ENCODE results near the gene GPR150.

Gene GPR150

GRCh38 chr5:95626701-95627100, 6.8 kb downstream of the GPR150 start:
- Histone ChIP-seq H3K4me2 (ENCODE audit: low read length) (no peak overlapping the region), H3K9ac (no peak overlapping the region), H3K4me3 (ENCODE audit: low read depth, low read length) (no peak overlapping the region), H3K27ac (no peak overlapping the region), H3K4me1 (no peaks in the 10 kb centered on the region), H3K36me3 (ENCODE audit: control insufficient read depth, insufficient read depth, low read length) (no peaks in the 10 kb centered on the region), H2AFZ (no peak overlapping the region), H3K9me3 (ENCODE audit: control insufficient read depth, low read length) (no peaks in the 10 kb centered on the region), H3K79me2 (no peaks in the 10 kb centered on the region), H3K27me3 (ENCODE audit: control insufficient read depth, insufficient read depth, low read length) (no peaks in the 10 kb centered on the region)
- no peak for TF ChIP-seq CTCF (IDR thresholded peaks at IDR 0.05)

DNA sequence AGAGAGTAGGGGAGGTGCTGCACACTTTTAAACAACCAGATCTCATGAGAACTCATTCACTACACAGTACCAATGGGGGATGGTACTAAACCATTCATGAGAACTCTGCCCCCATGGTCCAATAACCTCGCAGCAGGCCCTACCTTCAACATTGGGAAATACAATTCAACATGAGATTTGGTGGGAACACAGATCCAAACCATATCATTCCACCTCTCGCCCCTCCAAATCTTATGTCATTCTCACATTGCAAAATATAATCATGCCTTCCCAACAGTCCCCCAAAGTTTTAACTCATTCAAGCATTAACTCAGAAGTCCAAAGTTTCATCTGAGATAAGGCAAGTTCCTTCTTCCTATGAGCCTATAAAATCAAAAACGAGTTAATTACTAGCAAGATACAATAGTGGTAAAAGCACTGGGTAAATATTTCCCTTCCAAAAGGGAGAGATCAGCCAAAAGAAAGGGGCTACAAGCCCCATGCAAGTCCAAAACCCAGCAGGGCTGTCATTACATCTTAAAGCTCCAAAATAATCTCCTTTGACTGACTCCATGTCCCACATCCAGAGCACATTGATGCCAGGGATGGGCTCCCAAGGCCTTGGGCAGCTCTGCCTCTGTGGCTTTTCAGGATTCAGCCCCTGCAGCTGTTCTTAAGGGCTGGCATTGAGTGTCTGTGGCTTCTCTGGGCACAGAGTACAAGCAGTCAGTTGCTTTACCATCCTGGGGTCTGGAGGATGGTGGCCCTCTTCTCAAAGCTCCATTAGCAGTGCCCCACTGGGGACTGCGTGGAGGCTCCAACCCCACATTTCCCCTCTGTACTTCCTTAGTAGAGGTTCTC, 8.3 kb downstream of the GPR150 start:
- no peaks in the 10 kb centered on the region for H3K27me3 ChIP-seq (ENCODE audit: control insufficient read depth, insufficient read depth, low read length)
- H2AFZ ChIP-seq: no peak overlapping the region
- TF ChIP-seq CTCF (IDR thresholded peaks at IDR 0.05): no peak
- no peak overlapping the region for H3K4me2 ChIP-seq (ENCODE audit: low read length)
- no peaks in the 10 kb centered on the region for H3K4me1 ChIP-seq
- no peak overlapping the region for H3K9ac ChIP-seq
- no peak overlapping the region for H3K27ac ChIP-seq
- H3K4me3 ChIP-seq (ENCODE audit: low read depth, low read length): no peak overlapping the region
- no peaks in the 10 kb centered on the region for H3K79me2 ChIP-seq
- H3K36me3 ChIP-seq (ENCODE audit: control insufficient read depth, insufficient read depth, low read length): no peaks in the 10 kb centered on the region
- no peaks in the 10 kb centered on the region for H3K9me3 ChIP-seq (ENCODE audit: control insufficient read depth, low read length)

- Histone ChIP-seq H3K4me1 (no peaks in the 10 kb centered on the region), H3K36me3 (ENCODE audit: control insufficient read depth, insufficient read depth, low read length) (no peaks in the 10 kb centered on the region), H3K27ac (no peak overlapping the region), H2AFZ (no peak overlapping the region), H3K4me2 (ENCODE audit: low read length) (no peak overlapping the region), H3K9ac (no peak overlapping the region), H3K79me2 (no peaks in the 10 kb centered on the region), H3K4me3 (ENCODE audit: low read depth, low read length) (no peak overlapping the region), H3K27me3 (ENCODE audit: control insufficient read depth, insufficient read depth, low read length) (no peaks in the 10 kb centered on the region), H3K9me3 (ENCODE audit: control insufficient read depth, low read length) (no peaks in the 10 kb centered on the region)
- TF ChIP-seq CTCF (IDR thresholded peaks at IDR 0.05): no peak
These were observed 9.0 kb downstream of the GPR150 start for GRCh38 chr5:95628933-95629332.

- no peak overlapping the region for H3K4me2 ChIP-seq (ENCODE audit: low read length)
- H3K4me3 ChIP-seq (ENCODE audit: low read depth, low read length): no peak overlapping the region
- no peak overlapping the region for H2AFZ ChIP-seq
- no peak overlapping the region for H3K9ac ChIP-seq
- H3K4me1 ChIP-seq: no peaks in the 10 kb centered on the region
- H3K79me2 ChIP-seq: no peaks in the 10 kb centered on the region
- H3K9me3 ChIP-seq (ENCODE audit: control insufficient read depth, low read length): no peaks in the 10 kb centered on the region
- H3K27me3 ChIP-seq (ENCODE audit: control insufficient read depth, insufficient read depth, low read length): no peaks in the 10 kb centered on the region
- no peak for TF ChIP-seq CTCF (IDR thresholded peaks at IDR 0.05)
- H3K27ac ChIP-seq: no peak overlapping the region
- no peaks in the 10 kb centered on the region for H3K36me3 ChIP-seq (ENCODE audit: control insufficient read depth, insufficient read depth, low read length)
These were observed 10.6 kb downstream of the GPR150 start for GRCh38 chr5:95630394-95630917.
